GM23248 (cell line): ENCODE measurements around the gene ACKR3.

ENCODE experiments used
- EZH2 ChIP-seq: fragments of 200-600 bp; sonication (generic); IDR thresholded peaks from 2 replicates; pipeline ENCODE4 v1.6.1; 2018; ENCODE audit warnings: antibody characterized with exemption, mild to moderate bottlenecking; ENCODE audit not compliant: insufficient read depth, poor library complexity, severe bottlenecking
- EZH2phosphoT487 ChIP-seq: fragments of 200-600 bp; sonication (generic); IDR thresholded peaks from 2 replicates; pipeline ENCODE4 v1.6.1; 2018; ENCODE audit warnings: antibody characterized with exemption, moderate library complexity, mild to moderate bottlenecking, low read depth; ENCODE audit not compliant: insufficient read depth

GRCh38 chr2:236562434-236562833, 7.2 kb upstream of the ACKR3 start:
- TF ChIP-seq EZH2 (no peak), EZH2phosphoT487 (no peak)
